Measurements from ENCODE around the gene ARPC5.

ARPC5 gene

GRCh38 chr1:183582021-183582713 is 53.4 kb downstream of the ARPC5 start:
- DNase-seq, result no peak

GRCh38 chr1:183580281-183580682 is 55.3 kb downstream of the ARPC5 start:
- DNase-seq, result no peak

- DNase-seq, result no peak
These were observed 56.7 kb downstream of the ARPC5 start for GRCh38 chr1:183578856-183579255.

GRCh38 chr1:183577897-183578465 is 57.6 kb downstream of the ARPC5 start:
- DNase-seq, result no peak

- no peak for DNase-seq
These were observed 59.0 kb downstream of the ARPC5 start for GRCh38 chr1:183576537-183576936.

GRCh38 chr1:183575606-183576005 is 60.0 kb downstream of the ARPC5 start:
- no peak for DNase-seq

GRCh38 chr1:183572721-183573120 is 62.9 kb downstream of the ARPC5 start:
- DNase-seq, result no peak

GRCh38 chr1:183571678-183572268 is 63.8 kb downstream of the ARPC5 start:
- DNase-seq, result no peak
